ENCODE results near the gene A1BG.
"Not testable (repeated sequence)": the region's sequence is repeated elsewhere in the genome, so short reads cannot be mapped to it uniquely, and the experiment has no call there.

The A1BG gene

DNA sequence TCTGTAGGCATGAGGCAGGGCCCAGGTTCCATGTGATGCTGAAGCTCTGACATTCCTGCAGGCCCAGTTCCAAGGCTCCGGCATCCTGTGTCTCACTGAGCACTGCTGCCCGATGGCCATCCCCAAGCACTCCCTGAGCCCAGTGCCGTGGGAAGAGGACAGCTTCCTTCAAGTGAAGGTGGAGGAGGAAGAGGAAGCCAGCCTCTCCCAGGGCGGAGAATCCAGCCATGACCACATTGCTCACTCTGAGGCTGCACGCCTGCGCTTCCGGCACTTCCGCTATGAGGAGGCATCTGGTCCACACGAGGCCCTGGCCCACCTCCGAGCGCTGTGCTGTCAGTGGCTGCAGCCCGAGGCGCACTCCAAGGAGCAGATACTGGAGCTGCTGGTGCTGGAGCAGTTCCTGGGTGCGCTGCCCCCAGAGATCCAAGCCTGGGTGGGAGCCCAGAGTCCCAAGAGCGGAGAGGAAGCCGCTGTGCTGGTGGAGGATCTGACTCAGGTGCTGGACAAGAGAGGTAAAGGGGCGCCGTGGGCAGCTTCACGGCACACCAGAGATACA, 18.5 kb downstream of the A1BG start:
- no peak for DNase-seq

DNA sequence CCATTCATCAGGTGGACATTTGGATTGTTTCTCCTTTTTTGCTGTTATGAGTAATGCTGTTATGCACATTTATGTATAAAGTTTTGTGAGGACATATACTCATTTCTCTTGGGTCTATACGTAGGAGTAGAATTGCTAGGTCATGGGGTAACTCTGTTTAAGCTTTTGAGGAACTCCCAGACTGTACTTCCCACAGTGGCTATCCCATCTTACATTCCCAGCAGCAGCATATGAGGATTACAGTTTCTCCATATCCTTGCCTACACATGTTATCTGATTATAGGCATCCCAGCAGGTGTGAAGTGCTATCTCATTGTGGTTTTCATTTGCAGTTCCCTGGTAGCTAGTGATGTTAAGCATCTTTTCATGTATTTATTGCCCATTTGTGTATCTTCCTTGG, 20.6 kb downstream of the A1BG start:
- no peak for DNase-seq

DNA sequence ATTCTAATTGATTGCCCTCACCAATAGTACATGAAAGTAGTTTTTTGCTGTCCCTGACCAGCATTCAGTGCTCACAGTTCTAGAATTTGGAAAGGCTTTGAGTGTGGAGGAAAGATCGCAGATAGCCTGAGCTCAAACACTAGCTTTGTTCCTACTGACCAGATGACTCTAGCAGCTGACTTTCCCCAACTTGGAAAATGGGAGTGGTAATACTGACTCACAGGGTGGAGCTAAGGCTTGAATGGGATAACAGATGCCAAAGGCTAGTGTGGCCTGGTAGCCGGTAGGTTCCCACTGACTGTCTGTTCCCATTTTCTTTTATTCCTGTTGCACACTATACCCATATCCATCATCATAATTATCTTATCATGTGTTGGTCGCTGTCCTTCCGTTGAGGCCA, 22.8 kb downstream of the A1BG start:
- no peak for DNase-seq

- DNase-seq: no peak
These were observed 24.3 kb downstream of the A1BG start for GRCh38 chr19:58328999-58329398.

DNA sequence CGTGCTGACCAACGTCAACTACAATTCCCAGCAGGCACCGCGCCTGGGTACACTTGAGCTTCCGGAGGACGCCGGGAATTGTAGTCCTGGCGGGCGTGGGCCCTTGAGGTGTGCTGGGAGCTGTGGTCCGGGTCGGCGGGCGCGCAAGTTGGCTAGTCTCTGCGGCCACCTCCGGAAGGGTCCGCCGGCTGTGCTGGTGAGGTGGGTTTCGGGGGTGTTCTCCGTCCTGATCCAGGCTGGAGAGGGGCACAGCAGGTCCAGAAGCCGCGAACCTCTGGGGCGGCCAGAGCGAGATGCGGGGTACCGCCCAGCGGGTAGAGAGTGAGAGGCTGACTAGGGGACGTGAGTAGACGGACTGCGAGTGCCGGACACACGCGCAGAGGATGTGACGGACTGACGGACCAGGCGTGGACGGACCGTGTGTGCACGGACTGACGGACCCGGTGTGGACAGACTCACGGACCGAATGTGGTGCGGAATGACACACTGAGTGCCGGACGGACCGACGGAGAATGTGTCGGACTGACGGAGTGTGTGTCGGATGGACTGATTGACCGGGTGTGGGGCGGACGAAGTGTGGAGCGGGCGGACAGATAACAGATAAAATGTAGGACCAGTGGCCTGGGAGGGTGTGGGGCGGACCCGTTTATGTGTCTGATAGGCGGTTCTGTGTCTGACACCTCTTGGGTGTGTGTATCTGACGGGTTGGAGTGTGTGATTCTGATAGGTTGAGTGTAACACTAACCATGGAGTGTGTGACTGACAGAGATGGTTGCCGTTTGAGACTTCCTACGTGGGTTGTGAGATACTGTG, 26.2 kb downstream of the A1BG start, which contains the start of gene ZSCAN22:
ZSCAN22 (plus strand) TSS at position 81 of the 813 bp plus-strand sequence. CDS start 7,809 bp downstream, outside the sequence.
- peak; percentile 83 for DNase-seq

- DNase-seq: no peak
These were observed 26.8 kb downstream of the A1BG start for GRCh38 chr19:58326501-58326913.

DNA sequence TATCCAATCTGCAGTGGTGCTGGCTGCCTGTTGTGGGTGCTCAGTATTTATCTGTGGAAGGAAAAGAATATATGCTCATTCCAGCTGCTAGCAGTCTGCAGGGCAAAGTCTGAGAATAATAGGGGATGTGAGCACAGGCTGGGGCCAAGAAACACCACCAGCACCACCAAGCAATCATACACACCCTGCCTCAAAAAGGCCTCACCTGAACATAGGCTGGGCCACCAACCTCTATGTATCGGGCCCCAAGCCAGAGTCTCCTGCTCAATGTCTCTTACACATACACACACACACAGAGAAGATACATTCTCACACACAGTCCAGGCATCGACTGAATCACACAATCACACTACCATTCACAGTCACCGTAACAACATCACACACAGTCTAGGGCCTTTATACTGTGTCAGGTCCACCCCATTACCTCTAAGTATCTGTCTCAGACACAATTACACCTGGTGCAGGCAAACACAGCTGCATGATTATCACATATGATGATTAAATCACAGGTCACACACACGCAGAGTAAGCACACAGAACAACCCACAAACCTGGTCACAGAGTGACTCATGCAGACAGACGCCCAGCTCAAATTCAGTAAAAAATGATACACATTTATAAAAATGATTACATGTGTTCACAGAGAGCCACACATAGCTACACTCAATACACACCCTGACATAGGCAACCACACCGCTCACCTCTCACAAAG, 27.8 kb downstream of the A1BG start:
- no peak for DNase-seq

DNA sequence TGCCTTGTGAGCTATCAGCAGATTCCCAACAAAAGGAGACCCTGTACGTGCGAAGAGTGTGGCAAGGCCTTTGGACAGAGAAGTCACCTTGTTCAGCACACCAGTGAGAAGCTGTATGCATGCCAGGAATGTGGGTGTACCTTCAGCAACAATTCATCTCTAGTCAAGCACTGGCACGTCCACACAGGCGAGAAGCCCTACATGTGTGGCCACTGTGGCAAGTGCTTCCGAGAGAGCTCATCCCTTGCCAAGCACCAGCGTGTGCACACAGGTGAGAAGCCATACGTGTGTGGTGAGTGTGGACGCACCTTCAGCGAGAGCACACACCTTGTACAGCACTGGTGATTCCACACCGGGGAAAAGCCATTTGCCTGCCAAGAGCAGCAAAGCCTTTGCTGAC, 34.1 kb downstream of the A1BG start:
- DNase-seq: no peak

DNA sequence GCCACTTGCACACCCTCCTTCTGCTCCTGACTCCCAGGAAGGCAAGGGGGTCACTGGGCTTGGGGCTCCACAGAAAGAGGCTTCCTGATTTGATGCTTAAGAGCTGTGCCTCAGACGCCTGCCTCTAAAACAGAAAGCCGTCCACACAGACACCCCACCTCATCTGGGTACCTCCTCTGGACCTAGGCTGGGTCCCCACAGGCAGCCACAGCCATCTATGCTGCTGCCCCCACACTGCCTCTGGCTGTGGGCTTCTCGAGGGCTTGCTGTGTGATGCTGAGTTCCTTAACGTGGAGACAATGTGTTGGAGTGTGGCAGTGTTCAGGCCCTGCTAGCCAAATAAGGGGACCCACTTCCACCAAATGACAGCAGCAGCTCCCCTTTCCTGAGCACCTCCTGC, 35.0 kb downstream of the A1BG start:
- no peak for DNase-seq

DNA sequence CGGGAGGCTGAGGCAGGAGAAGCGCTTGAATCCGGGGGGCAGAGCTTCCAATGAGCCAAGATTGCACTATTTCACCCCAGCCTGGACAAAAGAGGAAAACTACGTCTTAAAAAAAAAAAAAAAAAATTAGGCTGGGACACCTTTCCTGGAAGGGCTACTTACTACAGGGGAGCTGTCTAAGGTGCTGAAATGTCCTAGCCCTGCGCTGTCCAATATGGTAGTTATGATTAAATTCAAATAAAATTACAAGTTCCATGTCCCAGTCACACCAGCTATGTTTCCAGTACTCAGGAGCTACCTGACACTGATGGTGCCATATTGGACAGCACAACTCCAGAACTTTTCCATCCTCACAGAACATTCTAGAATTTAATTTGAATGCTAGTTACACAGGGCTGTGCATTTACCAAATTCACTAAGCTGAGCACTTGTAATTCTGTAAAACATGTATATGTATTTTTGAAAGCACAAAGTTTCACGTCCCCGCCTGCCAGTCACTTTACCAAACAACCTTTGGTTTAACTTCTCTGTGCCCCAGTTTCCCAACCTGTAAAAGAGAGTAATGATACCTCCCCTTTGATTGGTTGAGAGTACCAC, 35.7 kb downstream of the A1BG start:
- DNase-seq: no peak

DNA sequence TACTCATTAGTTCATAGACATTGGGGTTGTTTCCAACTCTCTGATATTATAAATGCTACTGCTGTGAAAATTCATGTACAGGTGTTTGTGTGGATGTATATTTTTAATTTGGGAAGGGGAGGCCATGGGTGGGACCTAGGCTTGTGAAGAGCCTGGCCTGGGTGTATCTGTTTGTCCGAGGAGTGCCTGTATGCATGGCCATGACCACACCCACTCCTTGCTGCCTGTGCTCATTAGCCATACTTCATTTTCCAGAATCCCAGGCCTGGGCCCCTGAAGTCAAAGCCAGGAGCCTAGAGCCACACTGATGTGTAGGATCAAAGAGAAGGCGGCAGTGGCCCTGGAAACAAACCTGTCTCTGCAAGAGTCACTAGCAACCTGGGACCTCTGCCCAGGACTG, 37.7 kb downstream of the A1BG start:
- DNase-seq: no peak

DNA sequence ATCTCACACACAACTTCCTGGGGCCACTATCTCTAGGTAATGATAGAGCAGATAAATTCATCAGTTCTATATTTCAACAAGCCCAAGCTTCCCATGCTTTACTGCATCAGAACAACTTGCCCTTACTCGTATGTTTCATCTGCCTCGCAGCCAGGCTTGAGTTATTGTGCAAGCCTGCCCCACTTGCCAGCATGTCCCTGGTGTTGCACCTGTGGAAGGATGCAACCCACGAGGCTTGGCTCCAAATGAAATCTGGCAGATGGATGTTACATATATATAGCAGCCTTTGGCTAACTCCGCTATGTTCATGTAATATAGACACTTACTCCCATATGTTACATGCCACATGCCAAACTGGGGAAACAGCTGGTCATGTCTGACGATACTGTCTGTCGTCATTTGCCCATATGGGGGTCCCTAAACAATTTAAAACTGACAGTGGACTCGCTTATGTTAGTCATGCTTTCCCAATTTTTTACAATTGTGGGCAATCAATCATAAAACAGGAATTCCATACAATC, 41.9 kb downstream of the A1BG start:
- no peak for DNase-seq

- not testable (repeated sequence) for DNase-seq
These were observed 42.6 kb downstream of the A1BG start for GRCh38 chr19:58310685-58311084.

DNA sequence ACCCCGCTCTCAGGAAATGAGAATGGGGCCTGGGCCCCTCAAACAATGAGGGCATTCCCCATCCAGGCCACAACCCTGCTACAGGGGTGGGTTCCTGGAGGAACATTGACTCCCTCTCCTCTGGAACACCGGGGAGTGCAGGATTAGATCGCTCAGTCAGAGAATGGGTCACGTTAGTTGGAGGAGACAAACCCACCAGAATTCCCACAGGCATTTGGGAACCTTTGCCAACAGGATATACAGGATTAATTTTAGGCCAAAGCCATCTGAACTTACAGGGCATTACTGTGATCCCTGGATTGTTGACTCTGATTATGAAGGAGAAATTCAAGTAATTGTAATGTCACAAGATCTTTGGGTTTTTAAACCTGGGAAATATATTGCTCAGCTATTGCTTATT, 45.6 kb downstream of the A1BG start:
- no peak for DNase-seq

DNA sequence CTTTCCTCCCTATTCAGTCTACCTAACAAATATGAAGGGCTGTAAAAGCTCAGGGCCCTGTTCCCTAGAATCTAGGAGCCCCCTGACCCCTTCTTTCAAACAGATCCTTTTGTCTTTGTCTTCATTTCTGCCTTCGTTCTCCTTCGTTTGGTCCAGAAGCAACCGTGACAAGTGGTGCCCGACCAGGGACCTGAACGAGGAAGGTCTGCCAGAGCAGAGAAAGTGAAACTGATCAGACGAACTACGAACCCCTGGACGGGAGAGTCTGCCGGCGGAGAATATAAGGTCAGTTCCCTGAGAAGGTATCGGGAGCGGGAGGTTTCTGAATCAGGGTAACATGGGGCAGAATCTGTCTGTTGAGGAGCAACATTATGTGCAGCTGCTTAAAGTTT, 47.4 kb downstream of the A1BG start:
- DNase-seq: no peak

DNA sequence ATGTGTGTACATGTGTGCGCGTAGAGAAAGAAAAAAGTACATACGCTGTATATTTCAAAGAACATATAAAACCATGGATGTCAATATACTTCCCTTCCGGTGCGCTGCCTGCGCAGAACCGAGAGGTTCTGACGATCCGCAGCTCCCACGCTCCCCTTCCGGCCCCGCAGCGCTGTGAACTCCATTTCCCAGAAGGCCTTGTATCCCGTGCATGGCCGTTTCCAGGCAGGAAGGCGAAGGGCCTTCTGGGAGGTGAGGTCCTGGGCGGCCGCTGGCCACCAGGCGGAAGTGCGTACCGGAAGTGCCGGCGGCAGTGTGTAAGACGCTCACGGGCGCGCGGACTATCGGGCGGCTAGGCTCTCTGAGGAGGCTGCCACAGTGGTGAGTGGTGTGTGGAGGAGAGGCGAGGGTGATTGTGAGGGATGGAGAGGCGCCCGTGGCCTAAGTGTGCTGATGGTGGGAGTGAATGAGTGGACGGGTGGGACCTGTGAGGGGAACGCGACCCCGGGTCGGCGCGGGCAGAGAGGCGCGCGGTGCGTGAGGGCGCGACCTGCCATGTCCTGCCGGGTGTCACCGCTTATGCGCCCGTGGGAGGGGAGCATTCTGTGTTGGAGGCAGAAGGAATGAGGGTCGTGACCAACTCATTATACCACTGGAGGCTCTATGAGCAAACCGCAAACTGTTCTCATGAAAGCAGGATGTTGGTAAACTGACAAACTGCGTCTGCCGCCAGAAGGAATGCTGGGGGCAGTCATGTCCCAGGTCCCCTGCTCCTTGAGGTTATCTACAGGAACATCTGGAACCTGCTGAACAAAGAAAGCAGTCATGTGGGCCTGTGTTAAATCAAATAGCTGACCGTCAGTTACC, 48.0 kb downstream of the A1BG start, which contains the start of gene ERVK3-1:
ERVK3-1 (plus strand) TSS at position 313 of the 867 bp plus-strand sequence. CDS start 6,792 bp downstream, outside the sequence.
- DNase-seq: peak; percentile 97

DNA sequence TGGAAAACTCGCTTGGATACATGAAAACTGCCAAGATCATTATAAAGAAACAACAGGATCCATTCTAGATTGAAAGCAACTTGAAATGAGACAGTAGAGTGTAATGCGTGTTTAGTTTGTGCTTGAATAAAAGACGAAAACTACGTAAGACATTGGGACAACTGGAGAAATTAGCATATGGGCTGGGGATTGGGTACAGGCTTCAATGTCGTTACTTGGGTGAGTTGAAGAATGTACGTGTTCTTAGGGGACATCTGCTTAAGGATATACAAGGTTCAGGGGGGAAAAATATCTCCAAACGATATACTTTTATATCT, 48.6 kb downstream of the A1BG start:
- no peak for DNase-seq

- no peak for DNase-seq
These were observed 49.0 kb downstream of the A1BG start for GRCh38 chr19:58304255-58304654.

GRCh38 chr19:58300620-58301019, 52.7 kb downstream of the A1BG start:
- DNase-seq: no peak

DNA sequence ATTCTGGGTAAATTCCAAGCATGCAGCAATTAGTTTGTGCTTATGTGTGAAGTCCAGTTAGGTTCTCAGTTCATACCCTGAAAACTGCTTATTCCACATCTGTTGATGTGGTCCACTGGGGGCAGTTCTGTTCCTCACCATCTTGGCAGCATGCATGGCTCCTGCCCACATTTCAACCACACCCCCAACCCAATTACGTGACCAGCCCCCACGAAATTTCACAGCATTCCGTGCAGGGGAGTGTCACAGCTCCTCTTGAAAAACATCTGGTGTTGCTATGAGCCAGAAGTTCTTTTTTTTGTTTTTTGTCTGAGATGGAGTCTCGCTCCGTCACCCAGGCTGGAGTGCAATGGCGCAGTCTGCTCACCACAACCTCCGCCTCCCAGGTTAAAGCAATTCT, 57.2 kb downstream of the A1BG start:
- no peak for DNase-seq

Data from DMS153 (cell line).